Fibroblast of mammary gland (primary cell): ENCODE measurements around the gene OGDH.

Experiments
- DNase-seq: peaks from one replicate; pipeline ENCODE4 v3.0.0-alpha.2; 2010; ENCODE audit warnings: low read depth
- H3K4me3 ChIP-seq: 2 replicates; pipeline ENCODE4 v1.5.1; 2011; ENCODE audit warnings: low read depth, mild to moderate bottlenecking, low read length, moderate library complexity; ENCODE audit not compliant: control insufficient read depth
- CTCF ChIP-seq: conservative IDR thresholded peaks from 2 replicates; pipeline ENCODE4 v1.5.1; 2011; ENCODE audit warnings: low read depth, low read length, inconsistent platforms; ENCODE audit not compliant: control insufficient read depth, insufficient read depth

The OGDH gene

GRCh38 chr7:44580945-44581878, 25.2 kb upstream of the OGDH start:
- no peak for TF ChIP-seq CTCF
- DNase-seq: peak; percentile 7
- H3K4me3 ChIP-seq: peak overlapping the region; percentile 83

- DNase-seq: peak; percentile 97
- no peak for TF ChIP-seq CTCF
- peak within 1 kb of the TSS; percentile 83 for H3K4me3 ChIP-seq
Measured at GRCh38 chr7:44581879-44582603, 24.4 kb upstream of the OGDH start, which contains the start of gene TMED4. TMED4 (minus strand) TSS chr7:44582231; CDS start chr7:44582206, 25 bp downstream.

- no peak for DNase-seq
- peak overlapping the region; percentile 83 for H3K4me3 ChIP-seq
- no peak for TF ChIP-seq CTCF
Measured at GRCh38 chr7:44583146-44583865, 23.1 kb upstream of the OGDH start.

- peak; percentile 73 for DNase-seq
- H3K4me3 ChIP-seq: no peak overlapping the region
- peak; percentile 72 for TF ChIP-seq CTCF
Measured at GRCh38 chr7:44587843-44588711, 18.4 kb upstream of the OGDH start.

GRCh38 chr7:44590910-44591309, 15.5 kb upstream of the OGDH start:
- TF ChIP-seq CTCF: no peak
- H3K4me3 ChIP-seq: no peak overlapping the region
- peak; percentile 46 for DNase-seq
